Islet precursor cell (in vitro differentiated cells): ENCODE results near the gene PPM1B.
"Not testable (repeated sequence)": the region's sequence is repeated elsewhere in the genome, so short reads cannot be mapped to it uniquely, and the experiment has no call there.

ENCODE experiments used
- DNase-seq: peaks from one replicate; pipeline ENCODE4 v3.0.0-alpha.2; 2018

Gene PPM1B

GRCh38 chr2:44257802-44258201, 89.1 kb downstream of the PPM1B start:
- DNase-seq = not testable (repeated sequence)

DNA sequence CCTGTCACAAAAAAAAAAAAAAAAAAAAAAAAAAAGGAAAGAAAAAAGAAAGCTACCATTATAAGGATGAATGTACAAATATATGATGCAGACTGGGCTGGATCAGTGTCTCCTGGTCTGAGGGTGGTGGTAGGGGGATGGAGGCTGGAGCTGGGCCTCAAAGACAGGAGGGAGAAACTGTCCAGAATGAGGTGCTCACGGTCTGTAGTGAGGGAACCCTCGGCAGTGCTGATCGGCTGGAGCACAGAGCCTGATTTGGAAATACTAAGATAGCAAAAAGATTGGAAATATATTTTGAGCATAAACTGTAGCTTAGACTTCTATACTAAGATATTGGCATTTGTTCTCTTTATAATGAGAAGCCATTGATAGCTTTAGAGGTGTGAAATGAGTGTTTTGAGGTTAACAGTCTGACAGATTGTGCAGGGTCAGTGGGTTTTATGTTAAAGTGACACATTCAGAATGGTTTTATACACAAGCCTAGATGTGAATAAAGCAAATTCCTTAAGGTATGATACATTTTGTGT, 98.7 kb downstream of the PPM1B start:
- DNase-seq = no peak

- DNase-seq = no peak
Observed at GRCh38 chr2:44267796-44268648, 99.3 kb downstream of the PPM1B start.

GRCh38 chr2:44269831-44270230, 101.2 kb downstream of the PPM1B start:
- DNase-seq = no peak

GRCh38 chr2:44271296-44271695, 102.6 kb downstream of the PPM1B start:
- DNase-seq = no peak

DNA sequence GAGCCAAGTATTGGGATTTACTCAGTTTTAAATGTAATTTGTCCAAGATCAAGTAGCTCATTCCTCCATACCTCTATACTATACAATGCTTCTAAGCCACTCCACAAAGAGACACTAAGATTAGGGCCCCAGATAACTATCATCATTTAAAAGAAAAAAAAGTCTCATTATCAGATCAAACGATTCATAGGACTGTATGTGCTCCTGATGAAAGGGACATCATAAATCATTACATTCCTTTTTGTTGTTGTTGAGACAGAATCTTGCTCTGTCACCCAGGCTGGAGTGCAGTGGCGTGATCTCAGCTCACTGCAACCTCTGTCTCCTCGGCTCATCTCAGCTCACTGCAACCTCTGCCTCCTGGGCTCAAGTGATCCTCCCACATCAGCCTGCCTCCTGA, 104.4 kb downstream of the PPM1B start:
- no peak for DNase-seq

- no peak for DNase-seq
Observed at GRCh38 chr2:44273596-44273995, 104.9 kb downstream of the PPM1B start.

- DNase-seq = no peak
Observed at GRCh38 chr2:44275927-44276303, 107.2 kb downstream of the PPM1B start.

GRCh38 chr2:44277541-44277940, 108.9 kb downstream of the PPM1B start:
- DNase-seq = no peak

- DNase-seq = no peak
Observed at GRCh38 chr2:44280869-44281268, 112.2 kb downstream of the PPM1B start.
